HL-60 (cell line): ENCODE measurements around the gene CFAP57.

Experiments
- DNase-seq, 2 experiments: peaks; one replicate each; pipeline ENCODE4 v3.0.0-alpha.2; 2010 to 2020; ENCODE audit warnings: low read depth in 1 of 2, low spot score in 1 of 2
- H3K27ac ChIP-seq: fragments of 250-450 bp; sonication (Bioruptor Pico); replicated peaks from 2 replicates; pipeline ENCODE4 v1.5.1; 2020; ENCODE audit warnings: mild to moderate bottlenecking, moderate library complexity
- H3K27me3 ChIP-seq: fragments of 250-450 bp; sonication (Bioruptor Pico); 2 replicates; pipeline ENCODE4 v1.5.1; 2021; ENCODE audit warnings: mild to moderate bottlenecking, moderate library complexity; ENCODE audit not compliant: insufficient read depth, poor library complexity, severe bottlenecking
- H3K4me3 ChIP-seq: replicated peaks from 2 replicates; pipeline ENCODE4 v1.5.1; 2011; ENCODE audit warnings: mild to moderate bottlenecking, control low read depth, low read length; ENCODE audit not compliant: insufficient read depth
- CTCF ChIP-seq: IDR thresholded peaks from one replicate; pipeline ENCODE4 v1.5.1; 2011; ENCODE audit warnings: low read length, control low read depth, inconsistent platforms; ENCODE audit not compliant: insufficient read depth
- GABPA ChIP-seq: IDR thresholded peaks from 2 replicates; pipeline ENCODE4 v1.6.1; 2012; ENCODE audit warnings: low read depth
- POLR2AphosphoS5 ChIP-seq: IDR thresholded peaks from 2 replicates; pipeline ENCODE4 v1.6.1; 2012; ENCODE audit warnings: low read depth
- REST ChIP-seq: IDR thresholded peaks from 2 replicates; pipeline ENCODE4 v1.6.1; 2012; ENCODE audit warnings: low read depth; ENCODE audit not compliant: insufficient replicate concordance
- SPI1 ChIP-seq: IDR thresholded peaks from 2 replicates; pipeline ENCODE4 v1.6.1; 2012; ENCODE audit warnings: low read depth, mild to moderate bottlenecking, borderline replicate concordance

The CFAP57 gene

GRCh38 chr1:43279161-43279560 lies 107.0 kb downstream of the CFAP57 start:
- TF ChIP-seq REST (no peak), SPI1 (no peak), POLR2AphosphoS5 (no peak), GABPA (no peak), CTCF (no peak)
- no peak overlapping the region for H3K27ac ChIP-seq
- H3K4me3 ChIP-seq = no peak overlapping the region
- no peaks in the 10 kb centered on the region for H3K27me3 ChIP-seq
- no peak for DNase-seq

- Histone ChIP-seq H3K27me3 (no peaks in the 10 kb centered on the region), H3K27ac (no peak overlapping the region), H3K4me3 (no peak overlapping the region)
- DNase-seq = no peak
- TF ChIP-seq CTCF (no peak), REST (no peak), SPI1 (no peak), POLR2AphosphoS5 (no peak), GABPA (no peak)
Observed at GRCh38 chr1:43279666-43280065, 107.5 kb downstream of the CFAP57 start.

GRCh38 chr1:43280692-43281091 lies 108.6 kb downstream of the CFAP57 start:
- Histone ChIP-seq H3K27ac (no peak overlapping the region), H3K27me3 (no peaks in the 10 kb centered on the region), H3K4me3 (no peak overlapping the region)
- TF ChIP-seq POLR2AphosphoS5 = no peak
- no peak for DNase-seq

GRCh38 chr1:43282220-43283195 lies 110.4 kb downstream of the CFAP57 start:
- no peak for DNase-seq
- TF ChIP-seq REST (no peak), POLR2AphosphoS5 (no peak)
- H3K4me3 ChIP-seq = no peak overlapping the region

More at GRCh38 chr1:43282220-43283195, 110.4 kb downstream of the CFAP57 start:
- H3K27ac ChIP-seq = no peak overlapping the region
- H3K27me3 ChIP-seq = no peaks in the 10 kb centered on the region
